Measurements from ENCODE around the gene HSPBP1.

Gene HSPBP1

DNA sequence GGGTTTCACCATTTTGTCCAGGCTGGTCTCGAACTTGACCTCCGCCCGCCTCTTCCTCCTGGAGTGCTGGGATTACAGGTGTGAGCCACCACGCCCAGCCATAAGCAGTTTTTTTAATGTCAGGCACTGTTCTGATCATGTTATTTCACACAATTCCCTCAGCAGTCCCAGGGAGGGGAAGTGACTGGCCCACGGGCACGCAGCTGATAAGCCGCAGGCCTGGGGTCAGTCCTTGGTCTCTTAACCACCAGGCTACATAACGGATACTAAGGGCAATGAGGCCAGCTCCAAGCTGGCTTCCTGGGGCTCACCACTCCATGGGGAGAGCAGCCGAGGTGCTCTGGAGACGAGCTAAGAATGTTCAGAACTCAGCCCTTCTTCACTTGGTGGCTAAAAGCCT lies 17.4 kb upstream of the HSPBP1 start:
- no peak overlapping the region for H2AK5ac ChIP-seq (ENCODE audit: low read length)
- no peak overlapping the region for H3K56ac ChIP-seq (ENCODE audit: low read length)
- no peaks in the 10 kb centered on the region for H3K36me3 ChIP-seq (ENCODE audit: control insufficient read depth, insufficient read depth, low read length)
- no peaks in the 10 kb centered on the region for H3K27me3 ChIP-seq (ENCODE audit: insufficient read depth, low read length, poor library complexity)
- no peak overlapping the region for H3K18ac ChIP-seq (ENCODE audit: low read length)
- no peak overlapping the region for H2BK120ac ChIP-seq (ENCODE audit: low read depth, low read length)
- H3K4me3 ChIP-seq (ENCODE audit: low read length), result no peak overlapping the region
- DNase-seq, result no peak
- no peak overlapping the region for H3K4ac ChIP-seq (ENCODE audit: low read depth, low read length)
- no peak overlapping the region for H4K8ac ChIP-seq (ENCODE audit: low read depth, low read length)
- WGBS (ENCODE audit: extremely low coverage, insufficient coverage, low lambda C conversion rate), result no CpG with 5 or more reads among the region's 10 CpGs
- H2BK5ac ChIP-seq (ENCODE audit: low read length), result no peak overlapping the region
- no peak overlapping the region for H3K9ac ChIP-seq (ENCODE audit: low read length)
- no peaks in the 10 kb centered on the region for H3K79me1 ChIP-seq (ENCODE audit: low read length)
- H2BK15ac ChIP-seq (replicated peaks; ENCODE audit: low read depth), result no peak overlapping the region
- no peak overlapping the region for H4K5ac ChIP-seq (ENCODE audit: low read length)
- H3K4me1 ChIP-seq (ENCODE audit: control insufficient read depth, low read depth, low read length), result peaks cover 2% of the 10 kb centered on the region
- H3K23ac ChIP-seq (ENCODE audit: low read length), result no peak overlapping the region
- no peaks in the 10 kb centered on the region for H3K79me2 ChIP-seq (ENCODE audit: control insufficient read depth, insufficient read depth, low read length)
- no peak overlapping the region for H3K4me2 ChIP-seq (ENCODE audit: low read length)
- H3K27ac ChIP-seq (ENCODE audit: low read depth, low read length), result no peak overlapping the region

- Histone ChIP-seq H3K18ac (ENCODE audit: low read length) (no peak overlapping the region), H3K36me3 (ENCODE audit: control insufficient read depth, insufficient read depth, low read length) (no peaks in the 10 kb centered on the region)
- WGBS (ENCODE audit: extremely low coverage, insufficient coverage, low lambda C conversion rate), result no CpG with 5 or more reads among the region's 9 CpGs
These were observed 9.3 kb upstream of the HSPBP1 start for GRCh38 chr19:55289117-55289796.

DNA sequence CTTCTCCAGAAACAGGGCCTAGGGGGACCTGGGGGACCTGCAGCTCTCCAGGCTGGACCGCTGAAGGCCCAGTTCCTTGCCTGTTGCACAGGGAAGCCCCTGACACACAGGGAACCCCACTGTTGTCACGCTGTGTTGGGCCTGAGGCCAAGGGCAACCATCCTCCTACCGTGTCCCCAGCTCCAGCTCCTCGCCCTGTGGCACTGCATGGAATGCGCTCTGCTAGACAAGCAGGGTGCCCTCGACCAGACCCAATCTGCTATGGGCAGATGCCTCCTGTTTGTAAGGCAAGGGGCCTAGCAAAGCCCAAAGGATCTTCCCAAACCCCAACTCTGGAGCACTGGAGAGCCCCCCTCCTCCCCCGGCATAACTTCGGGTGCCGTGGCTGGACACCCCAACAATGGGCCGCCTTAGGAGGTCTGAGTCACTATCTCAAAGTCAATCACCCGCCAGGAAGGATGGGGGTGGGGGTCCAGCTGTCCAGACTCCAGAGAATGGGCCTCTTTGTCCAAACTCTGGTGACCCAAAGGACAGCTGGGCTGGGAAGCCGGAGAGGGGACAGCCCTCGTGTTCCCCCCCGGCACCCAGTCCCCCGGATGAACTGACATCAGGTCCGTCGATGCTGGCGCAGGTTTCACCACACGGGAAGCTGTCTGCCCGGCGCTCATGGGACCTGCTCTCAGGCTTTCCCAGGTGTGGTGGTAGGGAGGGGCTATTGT lies 7.6 kb upstream of the HSPBP1 start:
- Histone ChIP-seq H2BK120ac (ENCODE audit: low read depth, low read length) (no peak overlapping the region), H3K56ac (ENCODE audit: low read length) (no peak overlapping the region), H3K27me3 (ENCODE audit: insufficient read depth, low read length, poor library complexity) (no peaks in the 10 kb centered on the region), H3K4me3 (ENCODE audit: low read length) (no peak overlapping the region), H4K5ac (ENCODE audit: low read length) (no peak overlapping the region), H3K4me2 (ENCODE audit: low read length) (no peak overlapping the region), H3K79me2 (ENCODE audit: control insufficient read depth, insufficient read depth, low read length) (peaks cover 4% of the 10 kb centered on the region), H3K4ac (ENCODE audit: low read depth, low read length) (no peak overlapping the region), H3K4me1 (ENCODE audit: control insufficient read depth, low read depth, low read length) (no peaks in the 10 kb centered on the region), H2BK5ac (ENCODE audit: low read length) (no peak overlapping the region), H3K9ac (ENCODE audit: low read length) (no peak overlapping the region), H2BK15ac (replicated peaks; ENCODE audit: low read depth) (no peak overlapping the region), H3K36me3 (ENCODE audit: control insufficient read depth, insufficient read depth, low read length) (no peaks in the 10 kb centered on the region), H3K23ac (ENCODE audit: low read length) (no peak overlapping the region), H3K27ac (ENCODE audit: low read depth, low read length) (no peak overlapping the region), H4K8ac (ENCODE audit: low read depth, low read length) (no peak overlapping the region), H3K79me1 (ENCODE audit: low read length) (no peaks in the 10 kb centered on the region), H2AK5ac (ENCODE audit: low read length) (no peak overlapping the region), H3K18ac (ENCODE audit: low read length) (no peak overlapping the region)
- DNase-seq, result no peak
- WGBS (ENCODE audit: extremely low coverage, insufficient coverage, low lambda C conversion rate), result no CpG with 5 or more reads among the region's 21 CpGs

More at GRCh38 chr19:55289117-55289796, 9.3 kb upstream of the HSPBP1 start:
- Histone ChIP-seq H3K4me3 (ENCODE audit: low read length) (no peak overlapping the region), H4K5ac (ENCODE audit: low read length) (no peak overlapping the region), H3K4me2 (ENCODE audit: low read length) (no peak overlapping the region), H3K79me2 (ENCODE audit: control insufficient read depth, insufficient read depth, low read length) (peaks cover 4% of the 10 kb centered on the region), H2BK15ac (replicated peaks; ENCODE audit: low read depth) (no peak overlapping the region), H3K9ac (ENCODE audit: low read length) (no peak overlapping the region), H3K23ac (ENCODE audit: low read length) (no peak overlapping the region), H3K79me1 (ENCODE audit: low read length) (no peaks in the 10 kb centered on the region), H2AK5ac (ENCODE audit: low read length) (no peak overlapping the region), H3K4me1 (ENCODE audit: control insufficient read depth, low read depth, low read length) (no peaks in the 10 kb centered on the region), H3K27ac (ENCODE audit: low read depth, low read length) (no peak overlapping the region), H3K56ac (ENCODE audit: low read length) (no peak overlapping the region), H3K4ac (ENCODE audit: low read depth, low read length) (no peak overlapping the region), H4K8ac (ENCODE audit: low read depth, low read length) (no peak overlapping the region), H3K27me3 (ENCODE audit: insufficient read depth, low read length, poor library complexity) (no peaks in the 10 kb centered on the region), H2BK120ac (ENCODE audit: low read depth, low read length) (no peak overlapping the region), H2BK5ac (ENCODE audit: low read length) (no peak overlapping the region)
- DNase-seq, result peak; percentile 54

DNA sequence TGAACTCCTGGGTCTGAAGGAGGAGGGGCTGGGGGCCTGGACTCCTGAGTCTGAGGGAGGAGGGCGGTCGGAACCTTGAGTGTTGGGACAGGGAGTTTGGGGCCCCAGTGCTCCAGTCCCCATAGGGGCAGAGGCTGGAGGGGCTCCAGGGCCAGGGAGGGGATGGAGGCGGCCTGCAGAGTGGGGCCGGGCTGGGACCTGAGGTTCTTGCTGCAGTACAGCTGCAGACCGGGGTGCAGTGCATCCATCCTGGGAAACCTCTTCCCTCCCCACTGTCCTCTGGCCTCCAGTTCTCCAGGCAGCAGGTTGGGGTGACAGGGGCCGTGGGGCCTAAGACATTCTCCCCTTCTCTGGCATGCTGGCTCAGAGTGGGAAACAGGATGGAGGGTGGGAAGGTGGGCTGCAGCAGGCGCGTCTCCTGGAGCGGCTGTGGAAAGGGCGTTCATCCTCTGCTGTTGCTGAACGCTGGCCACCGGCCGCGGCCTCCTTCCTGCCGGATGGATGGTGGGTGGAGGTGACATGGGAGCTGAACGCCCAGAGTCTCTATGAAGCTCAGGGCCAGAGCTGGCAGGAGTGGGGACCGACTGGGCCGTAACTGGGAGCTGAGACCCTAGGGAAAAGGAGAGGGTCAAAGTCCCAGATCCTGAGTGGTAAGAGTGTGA lies 5.5 kb upstream of the HSPBP1 start:
- Histone ChIP-seq H3K4me3 (ENCODE audit: low read length) (no peak overlapping the region), H2BK120ac (ENCODE audit: low read depth, low read length) (no peak overlapping the region), H2BK5ac (ENCODE audit: low read length) (no peak overlapping the region), H3K56ac (ENCODE audit: low read length) (peak overlapping the region; percentile 81), H3K79me1 (ENCODE audit: low read length) (no peaks in the 10 kb centered on the region), H3K4ac (ENCODE audit: low read depth, low read length) (no peak overlapping the region), H3K4me1 (ENCODE audit: control insufficient read depth, low read depth, low read length) (no peaks in the 10 kb centered on the region), H2AK5ac (ENCODE audit: low read length) (no peak overlapping the region), H4K5ac (ENCODE audit: low read length) (no peak overlapping the region), H3K79me2 (ENCODE audit: control insufficient read depth, insufficient read depth, low read length) (peaks cover 4% of the 10 kb centered on the region), H3K23ac (ENCODE audit: low read length) (no peak overlapping the region), H3K36me3 (ENCODE audit: control insufficient read depth, insufficient read depth, low read length) (no peaks in the 10 kb centered on the region), H3K9ac (ENCODE audit: low read length) (peak overlapping the region; percentile 68), H3K18ac (ENCODE audit: low read length) (no peak overlapping the region), H3K4me2 (ENCODE audit: low read length) (peak overlapping the region; percentile 24), H2BK15ac (replicated peaks; ENCODE audit: low read depth) (no peak overlapping the region), H4K8ac (ENCODE audit: low read depth, low read length) (no peak overlapping the region), H3K27ac (ENCODE audit: low read depth, low read length) (no peak overlapping the region), H3K27me3 (ENCODE audit: insufficient read depth, low read length, poor library complexity) (no peaks in the 10 kb centered on the region)
- no CpG with 5 or more reads among the region's 18 CpGs for WGBS (ENCODE audit: extremely low coverage, insufficient coverage, low lambda C conversion rate)
- DNase-seq, result no peak

DNA sequence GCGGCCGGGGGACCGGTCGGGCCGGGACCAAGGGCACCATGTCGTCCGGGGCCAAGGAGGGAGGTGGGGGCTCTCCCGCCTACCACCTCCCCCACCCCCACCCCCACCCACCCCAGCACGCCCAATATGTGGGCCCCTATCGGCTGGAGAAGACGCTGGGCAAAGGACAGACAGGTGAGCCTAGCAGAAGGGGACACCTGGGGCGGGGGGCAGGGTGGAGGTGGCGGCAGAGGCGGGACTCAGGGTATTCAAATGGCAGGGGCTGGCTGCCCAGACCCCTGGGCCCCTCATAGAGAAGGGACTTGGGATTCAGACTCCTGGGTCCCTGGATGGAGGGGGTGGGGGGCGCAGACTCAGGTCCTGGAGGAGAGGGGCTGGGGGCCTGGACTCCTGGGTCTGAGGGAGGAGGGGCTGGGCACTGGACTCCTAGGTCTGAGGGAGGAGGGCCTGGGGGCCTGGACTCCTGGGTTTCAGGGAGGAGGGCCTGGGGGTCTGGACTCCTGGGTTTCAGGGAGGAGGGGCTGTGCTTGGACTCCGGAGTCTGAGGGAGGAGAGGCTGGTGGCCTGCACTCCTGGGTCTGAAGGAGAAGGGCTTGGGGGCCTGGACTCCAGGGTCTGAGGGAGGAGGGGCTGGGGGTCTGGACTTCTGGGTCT lies 4.6 kb upstream of the HSPBP1 start:
- Histone ChIP-seq H2BK15ac (replicated peaks; ENCODE audit: low read depth) (no peak overlapping the region), H4K8ac (ENCODE audit: low read depth, low read length) (no peak overlapping the region), H3K56ac (ENCODE audit: low read length) (peak overlapping the region; percentile 81), H3K4me3 (ENCODE audit: low read length) (no peak overlapping the region), H3K79me1 (ENCODE audit: low read length) (no peaks in the 10 kb centered on the region), H3K4me1 (ENCODE audit: control insufficient read depth, low read depth, low read length) (no peaks in the 10 kb centered on the region), H2AK5ac (ENCODE audit: low read length) (no peak overlapping the region), H2BK5ac (ENCODE audit: low read length) (no peak overlapping the region), H3K27me3 (ENCODE audit: insufficient read depth, low read length, poor library complexity) (no peaks in the 10 kb centered on the region), H3K27ac (ENCODE audit: low read depth, low read length) (no peak overlapping the region), H3K4me2 (ENCODE audit: low read length) (peak overlapping the region; percentile 48), H3K79me2 (ENCODE audit: control insufficient read depth, insufficient read depth, low read length) (peaks cover 4% of the 10 kb centered on the region), H3K4ac (ENCODE audit: low read depth, low read length) (peak overlapping the region; percentile 90), H2BK120ac (ENCODE audit: low read depth, low read length) (peak overlapping the region; percentile 88), H4K5ac (ENCODE audit: low read length) (no peak overlapping the region), H3K18ac (ENCODE audit: low read length) (peak overlapping the region; percentile 96), H3K36me3 (ENCODE audit: control insufficient read depth, insufficient read depth, low read length) (no peaks in the 10 kb centered on the region), H3K23ac (ENCODE audit: low read length) (no peak overlapping the region), H3K9ac (ENCODE audit: low read length) (peak overlapping the region; percentile 68)
- WGBS (ENCODE audit: extremely low coverage, insufficient coverage, low lambda C conversion rate), result no CpG with 5 or more reads among the region's 16 CpGs
- DNase-seq, result peak; percentile 48

Data from mesendoderm (in vitro differentiated cells).